Natural killer cell (primary cell): Measurements from ENCODE around the gene HNRNPUL1. TPM values are rescaled to one million over a fixed set of nuclear protein-coding genes. Genes with fewer than 3 reads are reported as not detected.

Experiments used
- ATAC-seq, 3 donors: fragments of 150-1000 bp in 2 of 3; fragments of 200-7000 bp in 1 of 3; cut with Tn5 transposase; 1 replicate in 1 of 3; 2 replicates in 2 of 3; pipeline ENCODE4 v1.10.0; 2021; ENCODE audit warnings: mild to moderate bottlenecking in 2 of 3, moderate library complexity in 2 of 3
- DNase-seq, 2 donors: peaks; one replicate each; pipeline versions ENCODE4 v3.0.0 to v3.0.0-alpha.2; 2013 to 2021; ENCODE audit warnings: mixed read lengths in 1 of 2
- H3K27ac ChIP-seq: one replicate; pipeline ENCODE4 v1.5.1; 2013; ENCODE audit warnings: mild to moderate bottlenecking, low read length
- H3K27me3 ChIP-seq: one replicate; pipeline ENCODE4 v1.6.1; 2013; ENCODE audit warnings: low read length; ENCODE audit not compliant: control insufficient read depth, insufficient read depth
- H3K36me3 ChIP-seq: one replicate; pipeline ENCODE4 v1.6.1; 2013; ENCODE audit warnings: low read length; ENCODE audit not compliant: control insufficient read depth, insufficient read depth
- H3K4me1 ChIP-seq: one replicate; pipeline ENCODE4 v1.6.1; 2013; ENCODE audit warnings: low read length; ENCODE audit not compliant: control insufficient read depth, insufficient read depth
- H3K4me3 ChIP-seq: one replicate; pipeline ENCODE4 v1.5.1; 2013; ENCODE audit warnings: low read length
- H3K9me3 ChIP-seq: one replicate; pipeline ENCODE4 v1.6.1; 2013; ENCODE audit warnings: low read length; ENCODE audit not compliant: control insufficient read depth, insufficient read depth
- H3K27ac Mint-ChIP-seq, 2 donors: one replicate each; pipeline ENCODE4 v1.8.0; 2022; ENCODE audit warnings: mild to moderate bottlenecking in 2 of 2, mixed read lengths in 2 of 2, moderate library complexity in 1 of 2
- H3K27me3 Mint-ChIP-seq, 2 donors: one replicate each; pipeline ENCODE4 v1.8.0; 2022; ENCODE audit warnings: low read depth in 2 of 2, mixed read lengths in 2 of 2
- H3K36me3 Mint-ChIP-seq: one replicate; pipeline ENCODE4 v1.8.0; 2022; ENCODE audit warnings: mixed read lengths
- H3K4me1 Mint-ChIP-seq, 2 donors: one replicate each; pipeline ENCODE4 v1.8.0; 2022; ENCODE audit warnings: mixed read lengths in 2 of 2
- H3K4me3 Mint-ChIP-seq: one replicate; pipeline ENCODE4 v1.8.0; 2022; ENCODE audit warnings: mild to moderate bottlenecking, moderate library complexity, mixed read lengths
- H3K9me3 Mint-ChIP-seq, 2 donors: one replicate each; pipeline ENCODE4 v1.8.0; 2022; ENCODE audit warnings: mixed read lengths in 2 of 2
- WGBS: methylation state at CpG from one replicate; pipeline ENCODE4 v1.1.7; 2013; ENCODE audit warnings: missing lambda C conversion rate; ENCODE audit not compliant: insufficient coverage; 5-methylcytosine and 5-hydroxymethylcytosine counted together
- intact Hi-C: fragments of 100-400 bp; cut with micrococcal nuclease; formaldehyde crosslinking; loops from one replicate; pipeline ENCODE4 v1.14.2; 2022
- total RNA-seq, 4 donors: library from RNA; stranded (reverse); fragments of 120-200 nt in 1 of 4; gene quantifications; one replicate each; pipeline versions ENCODE4 v1.2.3 to v1.2.4, GENCODE V29; 2013 to 2022
- TF ChIP-seq, protein P1 (sequence below): fragments of 200-600 bp; IDR thresholded peaks from one replicate; pipeline ENCODE4 v1.8.0; 2022; ENCODE audit warnings: antibody characterized with exemption

The HNRNPUL1 gene
- total RNA-seq, 3 donors from 2014 or later (not counting 1 experiment from before 2014, with no cell fraction given) = 279 to 360 (median 315) TPM

DNA sequence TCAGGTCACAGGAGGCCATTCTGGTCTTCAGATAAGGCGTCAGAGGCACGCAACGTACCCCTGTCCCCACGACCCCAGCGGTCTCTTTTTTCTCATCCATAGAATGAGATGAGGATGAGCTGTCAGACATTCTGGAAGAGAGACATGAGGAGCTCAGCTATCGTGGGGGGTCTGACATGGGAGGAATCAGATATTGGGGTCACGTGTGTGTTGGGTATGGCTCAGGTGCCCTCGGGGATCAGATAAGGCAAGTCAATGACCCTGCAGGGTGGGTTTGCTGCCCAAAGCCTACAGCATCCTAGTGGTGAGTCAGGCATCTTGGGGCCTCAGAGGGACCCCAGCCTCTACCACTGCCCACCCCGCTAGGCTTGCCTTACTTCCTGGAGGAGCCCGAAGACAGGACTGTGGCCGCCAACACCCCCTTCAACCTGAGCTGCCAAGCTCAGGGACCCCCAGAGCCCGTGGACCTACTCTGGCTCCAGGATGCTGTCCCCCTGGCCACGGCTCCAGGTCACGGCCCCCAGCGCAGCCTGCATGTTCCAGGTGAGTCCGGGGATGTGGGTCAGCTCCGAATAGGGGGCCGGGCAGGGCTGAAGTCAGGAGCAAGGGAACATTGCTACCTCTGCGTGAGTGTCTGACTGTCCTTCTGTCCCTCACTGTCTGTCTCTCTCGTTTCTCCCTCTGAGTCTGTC lies 42.5 kb upstream of the HNRNPUL1 start:
- 87% methylated on average over 19 of the region's 20 CpGs for WGBS
- Mint-ChIP-seq H3K9me3 (no peaks in the 10 kb centered on the region), H3K27me3 (peaks cover 47 to 60% of the 10 kb centered on the region in 2 donors), H3K27ac (no peak overlapping the region), H3K36me3 (no peaks in the 10 kb centered on the region), H3K4me1 (peaks cover 5 to 12% of the 10 kb centered on the region in 2 donors), H3K4me3 (no peak overlapping the region)
- Histone ChIP-seq H3K9me3 (no peaks in the 10 kb centered on the region), H3K36me3 (no peaks in the 10 kb centered on the region), H3K4me3 (no peak overlapping the region), H3K27ac (no peak overlapping the region), H3K27me3 (peaks cover 13% of the 10 kb centered on the region), H3K4me1 (peaks cover 9% of the 10 kb centered on the region)
- TF ChIP-seq, protein P1, sequence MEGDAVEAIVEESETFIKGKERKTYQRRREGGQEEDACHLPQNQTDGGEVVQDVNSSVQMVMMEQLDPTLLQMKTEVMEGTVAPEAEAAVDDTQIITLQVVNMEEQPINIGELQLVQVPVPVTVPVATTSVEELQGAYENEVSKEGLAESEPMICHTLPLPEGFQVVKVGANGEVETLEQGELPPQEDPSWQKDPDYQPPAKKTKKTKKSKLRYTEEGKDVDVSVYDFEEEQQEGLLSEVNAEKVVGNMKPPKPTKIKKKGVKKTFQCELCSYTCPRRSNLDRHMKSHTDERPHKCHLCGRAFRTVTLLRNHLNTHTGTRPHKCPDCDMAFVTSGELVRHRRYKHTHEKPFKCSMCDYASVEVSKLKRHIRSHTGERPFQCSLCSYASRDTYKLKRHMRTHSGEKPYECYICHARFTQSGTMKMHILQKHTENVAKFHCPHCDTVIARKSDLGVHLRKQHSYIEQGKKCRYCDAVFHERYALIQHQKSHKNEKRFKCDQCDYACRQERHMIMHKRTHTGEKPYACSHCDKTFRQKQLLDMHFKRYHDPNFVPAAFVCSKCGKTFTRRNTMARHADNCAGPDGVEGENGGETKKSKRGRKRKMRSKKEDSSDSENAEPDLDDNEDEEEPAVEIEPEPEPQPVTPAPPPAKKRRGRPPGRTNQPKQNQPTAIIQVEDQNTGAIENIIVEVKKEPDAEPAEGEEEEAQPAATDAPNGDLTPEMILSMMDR = no peak
- ATAC-seq (no peak), DNase-seq (no peak)
- intact Hi-C loops = no loop called here

DNA sequence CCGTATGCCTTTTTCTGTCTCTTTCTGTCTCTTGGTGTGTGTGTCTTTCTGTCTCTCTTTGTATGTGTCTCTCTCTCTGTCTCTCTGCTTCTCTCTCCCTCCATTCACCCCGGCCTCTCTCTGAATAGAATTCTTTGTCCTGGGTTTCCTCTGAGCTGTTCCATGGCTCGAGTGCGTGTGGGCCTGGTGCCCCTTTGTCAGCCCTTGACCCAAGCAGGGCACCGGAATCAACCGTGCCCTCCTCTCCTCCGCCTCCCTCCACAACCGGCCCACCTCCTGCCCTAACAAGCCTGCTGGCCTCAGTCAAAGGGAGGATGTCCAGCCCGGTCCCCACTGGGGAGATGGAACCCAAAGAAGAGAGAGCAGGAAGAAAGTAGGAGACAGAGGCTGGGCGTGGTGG lies 41.9 kb upstream of the HNRNPUL1 start:
- Mint-ChIP-seq H3K27me3 (peaks cover 41 to 56% of the 10 kb centered on the region in 2 donors), H3K36me3 (no peaks in the 10 kb centered on the region), H3K4me3 (no peak overlapping the region), H3K9me3 (no peaks in the 10 kb centered on the region), H3K4me1 (peaks cover 5 to 12% of the 10 kb centered on the region in 2 donors), H3K27ac (no peak overlapping the region)
- intact Hi-C loops = no loop called here
- no peaks in the 10 kb centered on the region for H3K36me3 ChIP-seq
- TF ChIP-seq, protein P1 = no peak
- no peak overlapping the region for H3K4me3 ChIP-seq
- no peak for DNase-seq
- no peak for ATAC-seq
- no peaks in the 10 kb centered on the region for H3K9me3 ChIP-seq
- peaks cover 12% of the 10 kb centered on the region for H3K4me1 ChIP-seq
- H3K27ac ChIP-seq = no peak overlapping the region
- 88% methylated on average over 9 of the region's 10 CpGs for WGBS
- peaks cover 16% of the 10 kb centered on the region for H3K27me3 ChIP-seq

DNA sequence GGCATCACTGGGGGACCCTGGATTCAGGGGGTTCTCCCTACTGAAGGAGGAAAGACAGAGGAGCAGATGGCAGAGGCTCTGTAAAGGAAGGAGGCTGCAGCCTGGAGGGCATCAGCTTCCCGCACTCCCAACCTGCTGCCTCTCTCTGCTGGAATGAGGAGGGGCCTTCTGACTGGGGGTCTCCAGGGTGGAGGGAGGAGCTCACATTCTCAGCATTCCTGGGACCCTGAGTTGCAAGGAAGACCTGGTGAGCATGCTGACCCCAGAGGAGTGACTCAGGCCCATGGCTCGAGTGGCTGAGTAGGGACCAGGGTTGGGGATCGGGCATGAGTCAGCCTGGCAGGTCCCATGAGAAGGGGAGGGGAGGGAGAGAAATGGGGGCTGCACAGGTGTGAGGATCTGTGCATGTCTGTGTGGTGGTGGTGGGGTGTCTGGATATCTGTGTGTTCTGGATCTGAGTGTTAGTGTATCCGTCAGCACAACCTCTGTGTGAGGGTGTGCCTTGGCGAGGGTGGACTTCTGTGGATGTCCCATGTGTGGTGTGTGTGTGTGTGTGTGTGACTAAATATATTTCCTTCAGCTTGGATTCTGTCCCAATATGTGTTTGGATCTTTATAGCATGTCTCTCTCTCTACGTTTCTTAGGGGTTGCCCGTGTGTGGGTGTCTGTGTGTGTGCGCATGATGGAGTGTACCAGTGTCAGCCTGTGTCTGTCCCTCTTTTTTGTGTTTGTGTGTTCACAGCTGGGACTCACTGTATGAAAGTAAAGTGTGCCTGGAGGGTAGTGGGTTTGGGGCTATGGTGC lies 40.5 kb upstream of the HNRNPUL1 start:
- H3K27ac Mint-ChIP-seq = no peak overlapping the region
- H3K4me1 Mint-ChIP-seq = peaks cover 5 to 9% of the 10 kb centered on the region in 2 donors
- no peaks in the 10 kb centered on the region for H3K9me3 ChIP-seq
- H3K36me3 ChIP-seq = no peaks in the 10 kb centered on the region
- no peaks in the 10 kb centered on the region for H3K36me3 Mint-ChIP-seq
- 69% methylated on average over 8 of the region's 8 CpGs for WGBS
- peaks cover 16% of the 10 kb centered on the region for H3K27me3 ChIP-seq
- peaks cover 28 to 47% of the 10 kb centered on the region in 2 donors for H3K27me3 Mint-ChIP-seq
- TF ChIP-seq, protein P1 = no peak
- intact Hi-C loops = no loop called here
- H3K9me3 Mint-ChIP-seq = no peaks in the 10 kb centered on the region
- H3K4me1 ChIP-seq = peaks cover 12% of the 10 kb centered on the region
- no peak overlapping the region for H3K27ac ChIP-seq
- H3K4me3 Mint-ChIP-seq = no peak overlapping the region
- ATAC-seq (no peak), DNase-seq (no peak)
- H3K4me3 ChIP-seq = no peak overlapping the region
